Fibroblast of lung (primary cell): ENCODE results near the gene ROBO2. TPM values are rescaled to one million over a fixed set of nuclear protein-coding genes. Genes with fewer than 3 reads are reported as not detected.

Source experiments
- DNase-seq, 2 donors: peaks; one replicate each; pipeline versions ENCODE4 v3.0.0 to v3.0.0-alpha.2; 2010; ENCODE audit warnings: low read depth in 2 of 2
- H2AFZ ChIP-seq: 2 replicates; pipeline ENCODE4 v1.5.1; 2012; ENCODE audit warnings: low read length, control low read depth, inconsistent platforms
- H3K27ac ChIP-seq: 2 replicates; pipeline ENCODE4 v1.5.1; 2011; ENCODE audit warnings: low read length, control low read depth; ENCODE audit not compliant: insufficient read depth
- H3K27me3 ChIP-seq: 2 replicates; pipeline ENCODE4 v1.5.1; 2011; ENCODE audit warnings: mild to moderate bottlenecking, low read length; ENCODE audit not compliant: control insufficient read depth, insufficient read depth
- H3K36me3 ChIP-seq: 2 replicates; pipeline ENCODE4 v1.5.1; 2011; ENCODE audit warnings: low read length; ENCODE audit not compliant: control insufficient read depth, insufficient read depth
- H3K4me1 ChIP-seq: 2 replicates; pipeline ENCODE4 v1.5.1; 2011; ENCODE audit warnings: low read length; ENCODE audit not compliant: control insufficient read depth, insufficient read depth; ENCODE audit errors: extremely low read depth
- H3K4me2 ChIP-seq: 2 replicates; pipeline ENCODE4 v1.5.1; 2011; ENCODE audit warnings: low read length, control low read depth; ENCODE audit not compliant: insufficient read depth; ENCODE audit errors: extremely low read depth
- H3K4me3 ChIP-seq, 4 experiments: fragments of 200-600 bp in 1 of 4; sonication (generic) in 1 of 4; replicated peaks in 1 of 4; 2 replicates each; pipeline ENCODE4 v1.5.1; 2011 to 2016; ENCODE audit warnings: low read length in 4 of 4, low read depth in 3 of 4, mild to moderate bottlenecking in 3 of 4, control low read depth in 2 of 4, inconsistent platforms in 1 of 4, mixed read lengths in 1 of 4; ENCODE audit not compliant: insufficient read depth in 1 of 4; ENCODE audit errors: control extremely low read depth in 1 of 4
- H3K79me2 ChIP-seq: 2 replicates; pipeline ENCODE4 v1.5.1; 2012; ENCODE audit warnings: mild to moderate bottlenecking, low read length, inconsistent platforms; ENCODE audit not compliant: control insufficient read depth, insufficient read depth
- H3K9ac ChIP-seq: 2 replicates; pipeline ENCODE4 v1.5.1; 2011; ENCODE audit warnings: mild to moderate bottlenecking, low read length, control low read depth; ENCODE audit not compliant: insufficient read depth
- H3K9me3 ChIP-seq: 2 replicates; pipeline ENCODE4 v1.5.1; 2012; ENCODE audit warnings: low read depth, low read length; ENCODE audit not compliant: control insufficient read depth, insufficient read depth
- H4K20me1 ChIP-seq: 2 replicates; pipeline ENCODE4 v1.5.1; 2011; ENCODE audit warnings: low read length; ENCODE audit not compliant: control insufficient read depth, insufficient read depth; ENCODE audit errors: extremely low read depth
- EZH2 ChIP-seq: IDR thresholded peaks from 2 replicates; pipeline ENCODE4 v1.5.1; 2012; ENCODE audit warnings: low read length, control low read depth, mild to moderate bottlenecking; ENCODE audit errors: missing control alignments
- polyA plus RNA-seq, 2 donors: library from polyadenylated mRNA; depleted of rRNA in 1 of 2; stranded (reverse) in 1 of 2; unstranded in 1 of 2; fragments of >200 nt; gene quantifications; 2 replicates each; pipeline ENCODE4 v1.2.1, GENCODE V29; 2011 to 2012; ENCODE audit warnings: missing spikeins in 1 of 2
- total RNA-seq: library from RNA; depleted of rRNA; stranded (reverse); fragments of >200 nt; gene quantifications from 2 replicates; pipeline ENCODE4 v1.2.1, GENCODE V29; 2014
- TF ChIP-seq, protein P1 (sequence below), 2 donors: IDR thresholded peaks in 1 of 2; conservative IDR thresholded peaks in 1 of 2; 1 replicate in 1 of 2; 2 replicates in 1 of 2; pipeline ENCODE4 v1.5.1; 2011 to 2012; ENCODE audit warnings: low read length in 2 of 2, control low read depth in 1 of 2, inconsistent platforms in 1 of 2, low read depth in 1 of 2, mild to moderate bottlenecking in 1 of 2

Gene ROBO2
- total and polyA plus RNA-seq, 2 donors (not counting 1 experiment from before 2014, with no cell fraction given): 0.83 to 1.5 TPM

DNA sequence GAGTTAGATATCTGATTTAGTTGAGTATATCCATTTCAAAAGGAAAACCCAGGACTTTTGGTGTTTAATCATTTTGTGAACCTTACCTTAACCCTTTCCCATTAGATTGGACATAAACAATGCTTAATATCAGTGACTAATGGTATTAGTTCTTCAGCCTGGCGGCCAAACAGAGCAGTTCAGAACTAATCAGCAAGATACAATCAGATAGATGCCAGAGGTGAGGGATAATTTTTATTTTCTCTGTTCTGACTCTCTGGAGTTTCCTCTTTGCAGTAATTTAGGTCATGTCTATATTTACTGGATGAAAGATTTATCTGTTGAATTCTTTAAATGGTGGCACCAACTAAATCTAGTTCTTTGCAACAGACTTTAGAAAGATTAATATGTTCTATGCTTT is 337.8 kb downstream of the ROBO2 start:
- Histone ChIP-seq H3K4me2 (no peak overlapping the region), H3K4me1 (no peaks in the 10 kb centered on the region)
- no peak for TF ChIP-seq EZH2
- TF ChIP-seq, protein P1, sequence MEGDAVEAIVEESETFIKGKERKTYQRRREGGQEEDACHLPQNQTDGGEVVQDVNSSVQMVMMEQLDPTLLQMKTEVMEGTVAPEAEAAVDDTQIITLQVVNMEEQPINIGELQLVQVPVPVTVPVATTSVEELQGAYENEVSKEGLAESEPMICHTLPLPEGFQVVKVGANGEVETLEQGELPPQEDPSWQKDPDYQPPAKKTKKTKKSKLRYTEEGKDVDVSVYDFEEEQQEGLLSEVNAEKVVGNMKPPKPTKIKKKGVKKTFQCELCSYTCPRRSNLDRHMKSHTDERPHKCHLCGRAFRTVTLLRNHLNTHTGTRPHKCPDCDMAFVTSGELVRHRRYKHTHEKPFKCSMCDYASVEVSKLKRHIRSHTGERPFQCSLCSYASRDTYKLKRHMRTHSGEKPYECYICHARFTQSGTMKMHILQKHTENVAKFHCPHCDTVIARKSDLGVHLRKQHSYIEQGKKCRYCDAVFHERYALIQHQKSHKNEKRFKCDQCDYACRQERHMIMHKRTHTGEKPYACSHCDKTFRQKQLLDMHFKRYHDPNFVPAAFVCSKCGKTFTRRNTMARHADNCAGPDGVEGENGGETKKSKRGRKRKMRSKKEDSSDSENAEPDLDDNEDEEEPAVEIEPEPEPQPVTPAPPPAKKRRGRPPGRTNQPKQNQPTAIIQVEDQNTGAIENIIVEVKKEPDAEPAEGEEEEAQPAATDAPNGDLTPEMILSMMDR (conservative IDR thresholded peaks at IDR 0.05 in 1 of 2, IDR thresholded peaks at IDR 0.05 in 1 of 2; ENCODE audit: low read depth in 1 of 2, low read length in 2 of 2): no peak

DNA sequence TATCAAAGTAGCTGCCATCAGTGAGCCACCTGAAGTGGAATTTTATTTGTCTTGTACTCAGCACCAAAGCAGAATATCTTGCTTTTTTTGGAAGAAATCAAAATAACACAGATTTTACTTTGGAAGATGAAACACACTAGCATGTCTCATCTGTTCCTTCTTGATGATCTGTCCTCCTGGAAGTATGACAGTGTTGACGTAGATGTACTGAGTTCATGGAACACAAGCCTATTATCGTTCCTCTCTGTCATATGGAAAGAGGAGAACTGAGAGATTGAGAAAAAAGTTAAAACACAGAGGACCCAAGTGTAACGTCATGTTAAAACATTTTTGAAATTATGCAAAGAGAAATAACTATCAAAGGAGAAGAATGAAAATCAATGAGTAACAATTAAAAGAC is 340.2 kb downstream of the ROBO2 start:
- Histone ChIP-seq H3K4me2 (no peak overlapping the region), H3K4me3 (no peak overlapping the region), H3K27ac (no peak overlapping the region), H3K9ac (no peak overlapping the region), H2AFZ (no peak overlapping the region), H3K79me2 (no peaks in the 10 kb centered on the region), H3K27me3 (no peaks in the 10 kb centered on the region), H4K20me1 (no peaks in the 10 kb centered on the region), H3K36me3 (no peaks in the 10 kb centered on the region), H3K9me3 (no peaks in the 10 kb centered on the region), H3K4me1 (no peaks in the 10 kb centered on the region)
- TF ChIP-seq, protein P1 (conservative IDR thresholded peaks at IDR 0.05 in 1 of 2, IDR thresholded peaks at IDR 0.05 in 1 of 2; ENCODE audit: low read depth in 1 of 2, low read length in 2 of 2): no peak
- TF ChIP-seq EZH2: no peak
- DNase-seq: no peak

More for the DNA sequence above, 337.8 kb downstream of the ROBO2 start:
- Histone ChIP-seq H3K4me3 (no peak overlapping the region), H4K20me1 (no peaks in the 10 kb centered on the region), H2AFZ (no peak overlapping the region), H3K27ac (no peak overlapping the region), H3K9ac (no peak overlapping the region), H3K36me3 (no peaks in the 10 kb centered on the region), H3K27me3 (no peaks in the 10 kb centered on the region), H3K79me2 (no peaks in the 10 kb centered on the region), H3K9me3 (no peaks in the 10 kb centered on the region)
- no peak for DNase-seq

DNA sequence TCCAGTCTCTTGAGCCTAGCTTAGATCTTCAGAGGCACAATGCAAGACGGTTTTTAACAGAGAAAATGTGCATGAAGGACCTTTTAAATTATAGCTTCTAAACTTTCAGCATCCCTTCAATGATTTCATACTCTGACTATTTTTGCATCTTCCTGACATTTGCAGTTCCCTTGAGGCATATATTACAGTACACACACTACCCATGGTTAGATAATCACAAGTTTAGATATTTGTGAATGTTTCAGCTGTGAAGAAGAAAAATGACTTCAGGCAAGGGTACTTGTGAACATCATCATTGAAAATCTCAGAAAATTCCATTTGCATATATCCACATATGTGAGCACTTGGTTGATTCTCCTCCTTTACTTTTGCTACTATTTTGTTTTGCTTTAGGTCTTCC is 341.5 kb downstream of the ROBO2 start:
- H3K79me2 ChIP-seq: no peaks in the 10 kb centered on the region
- H2AFZ ChIP-seq: no peak overlapping the region
- no peak for DNase-seq
- H3K9me3 ChIP-seq: no peaks in the 10 kb centered on the region
- no peak overlapping the region for H3K4me3 ChIP-seq
- no peak overlapping the region for H3K4me2 ChIP-seq
- TF ChIP-seq, protein P1 (conservative IDR thresholded peaks at IDR 0.05 in 1 of 2, IDR thresholded peaks at IDR 0.05 in 1 of 2; ENCODE audit: low read depth in 1 of 2, low read length in 2 of 2): no peak
- no peak for TF ChIP-seq EZH2
- no peak overlapping the region for H3K27ac ChIP-seq
- no peaks in the 10 kb centered on the region for H3K4me1 ChIP-seq
- no peak overlapping the region for H3K9ac ChIP-seq
- H3K36me3 ChIP-seq: no peaks in the 10 kb centered on the region
- no peaks in the 10 kb centered on the region for H4K20me1 ChIP-seq
- no peaks in the 10 kb centered on the region for H3K27me3 ChIP-seq
